Epidermal melanocyte (primary cell): ENCODE results near the gene ICAM5.

ENCODE experiments used
- DNase-seq: peaks from one replicate; pipeline ENCODE4 v3.0.0; 2011; ENCODE audit warnings: low spot score; ENCODE audit not compliant: insufficient read length

Gene ICAM5

DNA sequence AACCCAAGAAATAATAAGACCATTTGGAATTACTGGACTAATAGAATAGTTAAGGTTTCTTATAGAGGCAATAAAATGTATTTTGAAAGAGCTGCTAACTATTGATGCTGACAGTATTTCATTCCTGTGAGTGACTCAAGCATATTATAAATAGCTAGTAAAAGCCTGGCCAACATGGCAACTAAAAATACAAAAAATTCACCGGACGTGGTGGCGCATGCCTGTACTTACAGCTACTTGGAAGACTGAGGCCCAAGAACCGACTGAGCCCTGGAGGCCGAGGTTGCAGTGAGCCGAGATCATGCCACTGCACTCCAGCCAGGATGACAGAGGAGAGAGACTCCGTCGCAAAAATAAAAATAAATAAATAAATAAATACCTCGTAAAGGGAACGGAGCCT lies 55.0 kb downstream of the ICAM5 start:
- DNase-seq: no peak
